AG09319 (cell line): ENCODE results near the gene ZNF132.

Experiments used
- DNase-seq: peaks from one replicate; pipeline ENCODE4 v3.0.0-alpha.2; 2010; ENCODE audit warnings: low read depth; ENCODE audit errors: extremely low read depth
- CTCF ChIP-seq: IDR thresholded peaks from 2 replicates; pipeline ENCODE4 v1.5.1; 2011; ENCODE audit warnings: low read depth, mild to moderate bottlenecking, inconsistent platforms, low read length, moderate library complexity

ZNF132 gene

GRCh38 chr19:58440556-58440955 lies 603 bp upstream of the ZNF132 start:
- DNase-seq: no peak
- no peak for TF ChIP-seq CTCF

DNA sequence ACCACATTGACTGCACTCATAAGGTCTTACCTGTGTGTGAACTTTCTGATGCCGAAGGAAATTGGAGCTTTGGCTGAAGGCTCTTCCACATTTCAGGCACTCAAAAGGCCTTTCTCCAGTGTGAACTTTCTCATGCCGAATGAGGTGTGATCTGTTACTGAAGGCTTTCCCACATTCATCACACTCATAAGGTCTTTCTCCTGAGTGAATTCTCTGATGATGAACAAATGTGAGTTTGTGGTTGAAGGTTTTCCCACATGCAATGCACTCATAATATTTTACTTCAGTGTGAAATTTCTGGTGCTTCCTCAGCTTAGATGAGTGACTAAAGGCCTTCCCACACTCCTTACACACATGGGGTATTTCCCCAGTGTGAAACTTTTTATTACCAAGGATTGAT lies 5.7 kb downstream of the ZNF132 start:
- no peak for DNase-seq
- TF ChIP-seq CTCF: no peak

DNA sequence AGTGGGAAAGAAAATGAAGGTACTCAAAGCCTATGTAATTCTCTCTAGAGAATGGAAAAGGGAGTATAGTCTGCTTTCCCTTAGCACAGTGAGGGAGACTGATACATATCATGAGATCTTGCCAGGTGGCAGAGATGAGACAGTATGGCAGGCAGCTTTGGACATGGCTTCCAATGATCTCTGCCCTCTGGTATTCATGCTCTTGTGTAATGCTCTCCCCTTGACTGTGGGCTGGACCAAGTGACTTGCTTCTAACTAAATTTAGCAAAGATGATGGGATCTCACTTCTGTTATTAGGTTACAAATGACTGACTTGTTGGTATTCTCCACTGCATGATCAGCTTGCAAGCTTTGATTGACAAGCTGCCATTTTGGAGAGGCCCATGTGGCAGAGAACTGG lies 10.2 kb downstream of the ZNF132 start:
- TF ChIP-seq CTCF: no peak
- no peak for DNase-seq

- no peak for DNase-seq
- no peak for TF ChIP-seq CTCF
Observed at GRCh38 chr19:58428617-58429016, 11.3 kb downstream of the ZNF132 start.

GRCh38 chr19:58417071-58417470 lies 22.9 kb downstream of the ZNF132 start:
- DNase-seq: no peak
- TF ChIP-seq CTCF: no peak

DNA sequence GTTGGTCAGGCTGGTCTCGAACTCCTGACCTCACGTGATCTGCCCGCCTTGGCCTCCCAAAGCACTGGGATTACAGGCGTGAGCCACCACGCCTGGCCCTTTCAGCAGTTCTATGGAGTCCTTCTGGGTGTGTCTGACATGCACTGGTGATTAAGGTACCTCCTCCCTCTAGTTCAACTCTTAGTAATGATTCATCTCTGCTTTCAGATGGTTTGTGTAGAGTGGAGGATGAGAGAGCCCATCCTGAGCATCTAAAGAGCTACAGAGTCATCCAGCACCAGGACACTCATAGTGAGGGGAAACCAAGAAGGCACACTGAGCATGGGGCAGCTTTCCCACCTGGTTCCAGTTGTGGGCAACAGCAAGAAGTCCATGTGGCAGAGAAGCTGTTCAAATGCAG lies 23.3 kb downstream of the ZNF132 start:
- DNase-seq: no peak
- TF ChIP-seq CTCF: no peak

GRCh38 chr19:58409010-58409790 lies 30.8 kb downstream of the ZNF132 start:
- no peak for TF ChIP-seq CTCF
- no peak for DNase-seq
